ENCODE results near the gene LRP1B. TPM values are rescaled to one million over a fixed set of nuclear protein-coding genes. Genes with fewer than 3 reads are reported as not detected.

The LRP1B gene
- total RNA-seq, 1 donor from 2014 or later, result 0.12 TPM

DNA sequence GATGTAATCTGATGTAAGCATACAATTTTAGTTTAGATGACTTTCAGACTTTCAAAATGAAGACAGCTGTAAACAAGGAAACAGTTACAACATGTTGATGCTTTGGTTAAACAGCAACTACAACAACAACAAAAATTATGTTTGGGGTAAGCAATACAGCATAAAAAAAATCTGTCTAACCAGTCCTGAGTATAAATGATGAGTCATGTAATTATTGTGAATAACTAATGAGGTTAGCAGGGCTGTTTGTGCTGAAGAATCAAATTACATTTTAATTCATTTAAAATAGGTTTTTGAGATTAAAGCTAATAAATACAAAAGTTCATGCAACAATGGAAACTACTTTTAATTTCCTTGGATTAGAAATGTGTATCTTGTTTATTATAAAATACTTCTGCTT lies 266.9 kb downstream of the LRP1B start:
- TF ChIP-seq, protein P1, sequence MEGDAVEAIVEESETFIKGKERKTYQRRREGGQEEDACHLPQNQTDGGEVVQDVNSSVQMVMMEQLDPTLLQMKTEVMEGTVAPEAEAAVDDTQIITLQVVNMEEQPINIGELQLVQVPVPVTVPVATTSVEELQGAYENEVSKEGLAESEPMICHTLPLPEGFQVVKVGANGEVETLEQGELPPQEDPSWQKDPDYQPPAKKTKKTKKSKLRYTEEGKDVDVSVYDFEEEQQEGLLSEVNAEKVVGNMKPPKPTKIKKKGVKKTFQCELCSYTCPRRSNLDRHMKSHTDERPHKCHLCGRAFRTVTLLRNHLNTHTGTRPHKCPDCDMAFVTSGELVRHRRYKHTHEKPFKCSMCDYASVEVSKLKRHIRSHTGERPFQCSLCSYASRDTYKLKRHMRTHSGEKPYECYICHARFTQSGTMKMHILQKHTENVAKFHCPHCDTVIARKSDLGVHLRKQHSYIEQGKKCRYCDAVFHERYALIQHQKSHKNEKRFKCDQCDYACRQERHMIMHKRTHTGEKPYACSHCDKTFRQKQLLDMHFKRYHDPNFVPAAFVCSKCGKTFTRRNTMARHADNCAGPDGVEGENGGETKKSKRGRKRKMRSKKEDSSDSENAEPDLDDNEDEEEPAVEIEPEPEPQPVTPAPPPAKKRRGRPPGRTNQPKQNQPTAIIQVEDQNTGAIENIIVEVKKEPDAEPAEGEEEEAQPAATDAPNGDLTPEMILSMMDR (conservative IDR thresholded peaks at IDR 0.05; ENCODE audit: low read depth, low read length), result no peak
- DNase-seq (ENCODE audit: low read depth), result no peak
- H3K4me3 ChIP-seq (ENCODE audit: low read depth, low read length), result no peak overlapping the region

DNA sequence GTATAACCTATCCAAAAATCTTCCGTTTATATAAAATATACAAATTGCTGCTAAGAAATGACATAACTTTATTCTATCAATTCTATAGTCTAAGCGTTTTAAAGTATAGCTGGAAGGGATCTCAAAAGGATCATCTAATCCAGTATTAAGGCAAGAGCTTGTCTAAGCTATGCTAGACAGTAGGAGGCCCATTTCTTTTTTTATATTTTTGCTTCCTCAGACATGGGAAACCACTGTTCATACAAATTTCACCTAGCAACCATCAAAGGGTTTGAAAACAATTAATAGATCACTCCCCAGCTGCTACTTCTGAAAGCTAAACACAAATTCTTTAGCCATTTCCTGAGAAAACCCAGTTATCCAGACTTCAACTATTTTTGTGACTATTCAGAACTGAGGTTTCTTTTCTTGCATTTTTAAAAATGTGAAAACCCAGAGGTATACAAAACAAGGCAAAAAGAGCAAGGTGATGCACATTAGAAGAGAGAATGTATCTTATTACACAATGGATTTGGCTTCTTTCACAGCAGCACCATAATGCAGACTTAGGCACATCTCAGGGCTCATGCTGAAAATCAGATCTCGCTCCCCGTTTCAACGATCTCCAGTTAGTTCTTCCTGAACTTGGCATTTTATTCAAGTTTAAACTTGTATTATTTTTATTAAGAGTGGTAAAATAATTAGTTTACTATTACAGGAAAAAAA lies 274.4 kb downstream of the LRP1B start:
- no peak overlapping the region for H3K4me3 ChIP-seq (ENCODE audit: low read depth, low read length)
- DNase-seq (ENCODE audit: low read depth), result no peak
- TF ChIP-seq, protein P1 (conservative IDR thresholded peaks at IDR 0.05; ENCODE audit: low read depth, low read length), result no peak

DNA sequence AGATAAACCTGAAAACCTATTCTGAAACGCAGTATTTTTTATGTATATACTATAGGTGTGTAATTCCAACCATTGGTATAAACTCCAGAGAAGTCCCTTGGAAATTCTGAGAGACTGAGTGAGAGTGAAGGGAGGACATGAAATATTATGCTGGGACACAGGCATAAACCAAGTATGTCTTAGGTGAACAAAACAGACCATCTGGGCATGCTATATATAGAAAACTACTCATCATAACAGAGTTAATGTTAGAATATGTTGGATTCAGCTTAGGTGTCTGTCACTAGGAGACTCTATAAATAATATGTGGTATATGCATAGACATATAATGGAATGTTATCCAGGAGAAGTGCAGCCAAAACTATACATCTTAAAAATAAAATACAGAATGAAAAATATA lies 282.6 kb downstream of the LRP1B start:
- TF ChIP-seq, protein P1 (conservative IDR thresholded peaks at IDR 0.05; ENCODE audit: low read depth, low read length), result no peak
- H3K4me3 ChIP-seq (ENCODE audit: low read depth, low read length), result no peak overlapping the region
- no peak for DNase-seq (ENCODE audit: low read depth)

DNA sequence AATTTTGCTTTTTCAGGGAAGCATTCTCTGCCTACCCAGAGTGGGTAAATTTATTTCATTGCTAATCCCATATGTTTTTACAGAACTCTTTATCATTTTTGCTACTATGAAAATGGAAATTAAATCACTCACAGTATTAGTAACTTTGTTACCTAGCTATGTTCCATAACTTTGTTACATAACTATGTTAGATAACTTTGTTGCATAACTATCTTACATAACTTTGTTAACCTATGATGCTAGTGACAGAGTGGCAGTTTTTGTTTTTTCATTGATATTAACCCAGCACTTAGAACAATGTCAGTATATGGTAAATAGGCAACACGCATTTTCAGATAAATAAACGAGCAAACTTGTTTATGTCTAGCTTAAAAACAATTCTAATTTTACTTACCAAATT lies 286.6 kb downstream of the LRP1B start:
- H3K4me3 ChIP-seq (ENCODE audit: low read depth, low read length), result no peak overlapping the region
- TF ChIP-seq, protein P1 (conservative IDR thresholded peaks at IDR 0.05; ENCODE audit: low read depth, low read length), result no peak
- no peak for DNase-seq (ENCODE audit: low read depth)

DNA sequence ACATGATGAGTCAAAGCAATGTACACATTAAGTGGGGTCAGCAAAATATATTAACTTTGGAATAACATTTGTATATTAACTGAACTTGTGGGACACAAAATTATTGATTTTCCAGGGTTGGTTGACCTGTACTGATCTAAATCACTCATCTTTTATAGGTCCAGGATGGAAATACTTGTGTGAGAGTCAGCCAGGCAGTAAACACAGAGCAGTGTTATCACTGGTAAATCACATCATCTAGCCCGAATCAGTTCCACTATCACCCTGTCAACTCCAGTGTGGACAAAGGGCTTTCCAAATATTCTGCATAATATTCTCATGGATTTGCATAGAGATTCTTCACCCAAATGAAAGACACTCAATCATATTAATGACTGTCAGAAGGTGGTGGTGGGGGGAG lies 295.7 kb downstream of the LRP1B start:
- no peak overlapping the region for H3K4me3 ChIP-seq (ENCODE audit: low read depth, low read length)
- TF ChIP-seq, protein P1 (conservative IDR thresholded peaks at IDR 0.05; ENCODE audit: low read depth, low read length), result no peak
- DNase-seq (ENCODE audit: low read depth), result no peak

DNA sequence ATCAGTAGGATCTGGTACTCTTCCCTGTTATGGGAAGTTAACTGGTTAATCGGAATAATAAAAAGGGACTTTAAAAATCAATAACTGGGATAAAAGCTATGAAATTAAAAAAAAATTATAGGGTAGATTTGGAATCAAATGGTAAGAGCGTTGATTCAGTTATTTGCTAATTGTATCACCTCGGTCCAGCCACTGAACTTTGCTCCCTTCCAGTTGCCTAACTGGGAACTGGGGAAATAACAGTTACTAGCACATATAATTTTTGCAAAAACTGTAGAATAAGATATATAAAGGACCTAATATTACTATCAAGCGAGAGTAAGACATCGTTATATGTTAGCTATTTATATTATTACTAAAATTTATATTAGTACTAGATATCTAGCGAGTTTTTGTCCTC lies 302.1 kb downstream of the LRP1B start:
- TF ChIP-seq, protein P1 (conservative IDR thresholded peaks at IDR 0.05; ENCODE audit: low read depth, low read length), result no peak
- no peak overlapping the region for H3K4me3 ChIP-seq (ENCODE audit: low read depth, low read length)
- DNase-seq (ENCODE audit: low read depth), result no peak

DNA sequence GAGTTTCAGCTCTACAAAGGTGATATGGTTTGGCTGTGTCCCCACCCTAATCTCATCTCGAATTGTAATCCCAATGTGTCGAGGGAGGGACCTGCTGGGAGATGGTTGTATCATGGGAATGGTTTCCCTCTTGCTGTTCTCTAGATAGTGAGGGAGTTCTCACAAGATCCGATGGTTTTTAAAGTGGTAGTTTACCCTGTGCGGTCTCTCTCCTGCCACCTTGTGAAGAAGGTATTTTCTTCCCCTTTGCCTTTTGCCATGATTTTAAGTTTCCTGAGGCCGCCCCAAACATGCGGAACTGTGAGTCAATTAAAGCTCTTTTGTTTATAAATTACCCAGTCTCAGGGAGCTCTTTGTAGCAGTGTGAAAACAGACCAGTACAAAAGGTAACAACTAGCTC lies 306.0 kb downstream of the LRP1B start:
- TF ChIP-seq, protein P1 (conservative IDR thresholded peaks at IDR 0.05; ENCODE audit: low read depth, low read length), result no peak
- DNase-seq (ENCODE audit: low read depth), result no peak
- no peak overlapping the region for H3K4me3 ChIP-seq (ENCODE audit: low read depth, low read length)

Measured in epithelial cell of proximal tubule (primary cell).